ENCODE data around the gene TTLL8. TPM values are rescaled to one million over a fixed set of nuclear protein-coding genes. Genes with fewer than 3 reads are reported as not detected.

Gene TTLL8
- total and polyA plus RNA-seq, 12 donors = not detected

GRCh38 chr22:50082197-50082715 lies 24.2 kb upstream of the TTLL8 start:
- 81 to 89% (median 86%) methylated on average over 13 to 18 of the region's 18 CpGs for WGBS, 4 donors
- peaks cover 15% of the 10 kb centered on the region for H3K27me3 ChIP-seq
- intact Hi-C loops (cut with DNase I) = no loop called here
- no peak for DNase-seq
- H3K9me3 ChIP-seq (replicated peaks in 1 of 3) = no peaks in the 10 kb centered on the region
- H3K36me3 ChIP-seq (replicated peaks in 1 of 2) = no peaks in the 10 kb centered on the region
- no peak for TF ChIP-seq POLR2A (IDR thresholded peaks at IDR 0.05)
- TF ChIP-seq, protein P1, sequence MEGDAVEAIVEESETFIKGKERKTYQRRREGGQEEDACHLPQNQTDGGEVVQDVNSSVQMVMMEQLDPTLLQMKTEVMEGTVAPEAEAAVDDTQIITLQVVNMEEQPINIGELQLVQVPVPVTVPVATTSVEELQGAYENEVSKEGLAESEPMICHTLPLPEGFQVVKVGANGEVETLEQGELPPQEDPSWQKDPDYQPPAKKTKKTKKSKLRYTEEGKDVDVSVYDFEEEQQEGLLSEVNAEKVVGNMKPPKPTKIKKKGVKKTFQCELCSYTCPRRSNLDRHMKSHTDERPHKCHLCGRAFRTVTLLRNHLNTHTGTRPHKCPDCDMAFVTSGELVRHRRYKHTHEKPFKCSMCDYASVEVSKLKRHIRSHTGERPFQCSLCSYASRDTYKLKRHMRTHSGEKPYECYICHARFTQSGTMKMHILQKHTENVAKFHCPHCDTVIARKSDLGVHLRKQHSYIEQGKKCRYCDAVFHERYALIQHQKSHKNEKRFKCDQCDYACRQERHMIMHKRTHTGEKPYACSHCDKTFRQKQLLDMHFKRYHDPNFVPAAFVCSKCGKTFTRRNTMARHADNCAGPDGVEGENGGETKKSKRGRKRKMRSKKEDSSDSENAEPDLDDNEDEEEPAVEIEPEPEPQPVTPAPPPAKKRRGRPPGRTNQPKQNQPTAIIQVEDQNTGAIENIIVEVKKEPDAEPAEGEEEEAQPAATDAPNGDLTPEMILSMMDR (IDR thresholded peaks at IDR 0.05) = no peak
- H3K27ac ChIP-seq = no peak overlapping the region
- H3K4me3 ChIP-seq = no peak overlapping the region
- H3K4me1 ChIP-seq (replicated peaks in 1 of 2) = no peaks in the 10 kb centered on the region

GRCh38 chr22:50081426-50082196 lies 23.5 kb upstream of the TTLL8 start:
- Histone ChIP-seq H3K4me1 (replicated peaks in 1 of 2) (no peaks in the 10 kb centered on the region), H3K36me3 (replicated peaks in 1 of 2) (no peaks in the 10 kb centered on the region), H3K27me3 (peaks cover 13% of the 10 kb centered on the region), H3K27ac (no peak overlapping the region), H3K9me3 (replicated peaks in 1 of 3) (no peaks in the 10 kb centered on the region), H3K4me3 (no peak overlapping the region)
- WGBS, 4 donors = 81 to 86% (median 83%) methylated on average over 21 to 27 of the region's 27 CpGs
- intact Hi-C loops (cut with DNase I) = no loop called here
- TF ChIP-seq POLR2A (IDR thresholded peaks at IDR 0.05) = no peak
- TF ChIP-seq, protein P1 (IDR thresholded peaks at IDR 0.05) = no peak
- no peak for DNase-seq

DNA sequence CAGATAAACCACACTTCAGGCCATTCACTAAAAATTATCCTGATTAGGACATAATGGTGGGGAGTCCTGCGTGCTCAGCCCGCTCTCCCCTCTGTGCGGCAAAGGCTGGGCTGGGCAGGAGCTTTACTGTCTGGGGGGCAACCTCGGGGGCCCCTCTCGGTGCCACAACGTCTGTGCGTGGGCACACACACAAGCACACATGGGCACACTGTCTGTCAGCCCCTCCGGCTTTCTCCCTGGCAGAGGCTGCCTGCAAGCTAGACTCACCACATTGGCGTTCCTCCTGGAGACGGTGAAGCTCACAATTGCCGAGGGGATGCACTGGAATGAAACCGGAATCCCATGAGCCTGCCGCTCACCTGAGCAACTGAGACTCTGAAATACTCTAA lies 22.0 kb upstream of the TTLL8 start:
- Histone ChIP-seq H3K4me1 (replicated peaks in 1 of 2) (no peaks in the 10 kb centered on the region), H3K4me3 (no peak overlapping the region), H3K27me3 (peaks cover 13% of the 10 kb centered on the region), H3K27ac (no peak overlapping the region), H3K9me3 (replicated peaks in 1 of 3) (no peaks in the 10 kb centered on the region), H3K36me3 (replicated peaks in 1 of 2) (no peaks in the 10 kb centered on the region)
- 64 to 83% (median 81%) methylated on average over 12 to 13 of the region's 13 CpGs for WGBS, 4 donors
- TF ChIP-seq, protein P1 (IDR thresholded peaks at IDR 0.05) = no peak
- intact Hi-C loops (cut with DNase I) = no loop called here
- DNase-seq = no peak

DNA sequence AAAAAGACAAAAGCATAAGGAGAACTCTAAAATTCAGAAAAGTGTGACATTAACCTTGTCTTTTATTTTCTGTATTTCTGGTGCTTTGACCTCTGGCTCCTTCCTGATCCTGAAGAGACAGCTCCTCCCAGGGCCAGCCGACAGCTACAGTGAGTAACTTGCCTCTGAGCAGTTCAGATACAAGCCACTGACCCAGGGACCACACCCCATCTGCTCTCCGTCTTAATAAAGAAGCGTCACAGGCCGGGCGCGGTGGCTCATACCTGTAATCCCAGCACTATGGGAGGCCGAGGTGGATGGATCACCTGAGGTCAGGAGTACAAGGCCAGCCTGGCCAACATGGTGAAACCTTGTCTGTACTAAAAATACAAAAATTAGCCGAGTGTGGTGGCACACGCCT lies 20.7 kb upstream of the TTLL8 start:
- no peak for TF ChIP-seq POLR2A (IDR thresholded peaks at IDR 0.05)
- TF ChIP-seq, protein P1 (IDR thresholded peaks at IDR 0.05) = no peak
- WGBS, 4 donors = 82 to 92% (median 84%) methylated on average over 9 of the region's 9 CpGs
- no peak for DNase-seq
- no peak overlapping the region for H3K4me3 ChIP-seq
- H3K36me3 ChIP-seq (replicated peaks in 1 of 2) = no peaks in the 10 kb centered on the region
- H3K4me1 ChIP-seq (replicated peaks in 1 of 2) = no peaks in the 10 kb centered on the region
- H3K9me3 ChIP-seq (replicated peaks in 1 of 3) = no peaks in the 10 kb centered on the region
- H3K27me3 ChIP-seq = peaks cover 5% of the 10 kb centered on the region
- intact Hi-C loops (cut with DNase I) = no loop called here
- H3K27ac ChIP-seq = no peak overlapping the region
